ENCODE results near the gene LRP5. TPM values are rescaled to one million over a fixed set of nuclear protein-coding genes. Genes with fewer than 3 reads are reported as not detected.

Gene LRP5
- total RNA-seq, 1 donor from 2014 or later = 42.5 TPM

GRCh38 chr11:68362801-68363379 lies 50.5 kb downstream of the LRP5 start:
- no peaks in the 10 kb centered on the region for H3K27me3 ChIP-seq
- H3K27ac ChIP-seq = no peak overlapping the region
- TF ChIP-seq POLR2A (IDR thresholded peaks at IDR 0.05) (no peak), CTCF (IDR thresholded peaks at IDR 0.05) (no peak), POLR2AphosphoS5 (IDR thresholded peaks at IDR 0.05; ENCODE audit: insufficient read depth in 1 of 2, low read depth in 1 of 2) (no peak)
- no peaks in the 10 kb centered on the region for H3K4me1 ChIP-seq
- no peak for DNase-seq (ENCODE audit: extremely low spot score in 2 of 2)
- intact Hi-C loops (cut with DNase I) = no loop called here
- H3K9me3 ChIP-seq = no peaks in the 10 kb centered on the region
- peaks cover 0 to 19% of the 10 kb centered on the region in 2 donors for H3K36me3 ChIP-seq
- no peak overlapping the region for H3K4me3 ChIP-seq

- Histone ChIP-seq H3K4me3 (no peak overlapping the region), H3K27me3 (no peaks in the 10 kb centered on the region), H3K9me3 (no peaks in the 10 kb centered on the region), H3K36me3 (peaks cover 0 to 10% of the 10 kb centered on the region in 2 donors), H3K4me1 (no peaks in the 10 kb centered on the region), H3K27ac (no peak overlapping the region)
- DNase-seq (ENCODE audit: extremely low spot score in 2 of 2) = no peak
- intact Hi-C loops (cut with DNase I) = no loop called here
- TF ChIP-seq CTCF (IDR thresholded peaks at IDR 0.05) (no peak), POLR2A (IDR thresholded peaks at IDR 0.05) (no peak), POLR2AphosphoS5 (IDR thresholded peaks at IDR 0.05; ENCODE audit: insufficient read depth in 1 of 2, low read depth in 1 of 2) (no peak)
Observed at GRCh38 chr11:68363776-68364175, 51.4 kb downstream of the LRP5 start.

GRCh38 chr11:68364581-68364980 lies 52.2 kb downstream of the LRP5 start:
- TF ChIP-seq POLR2AphosphoS5 (IDR thresholded peaks at IDR 0.05; ENCODE audit: insufficient read depth in 1 of 2, low read depth in 1 of 2) = no peak
- no peak for TF ChIP-seq POLR2A (IDR thresholded peaks at IDR 0.05)
- no peak for TF ChIP-seq CTCF (IDR thresholded peaks at IDR 0.05)
- no peak for DNase-seq (ENCODE audit: extremely low spot score in 2 of 2)
- Histone ChIP-seq H3K4me3 (no peak overlapping the region), H3K9me3 (no peaks in the 10 kb centered on the region), H3K27me3 (no peaks in the 10 kb centered on the region), H3K36me3 (peaks cover 0 to 5% of the 10 kb centered on the region in 2 donors), H3K4me1 (no peaks in the 10 kb centered on the region), H3K27ac (no peak overlapping the region)
- intact Hi-C loops (cut with DNase I) = no loop called here

GRCh38 chr11:68365943-68366435 lies 53.6 kb downstream of the LRP5 start:
- no peaks in the 10 kb centered on the region for H3K27me3 ChIP-seq
- no peak for DNase-seq (ENCODE audit: extremely low spot score in 2 of 2)
- peaks cover 0 to 5% of the 10 kb centered on the region in 2 donors for H3K36me3 ChIP-seq
- intact Hi-C loops (cut with DNase I) = no loop called here
- H3K9me3 ChIP-seq = no peaks in the 10 kb centered on the region
- no peak overlapping the region for H3K4me3 ChIP-seq
- H3K4me1 ChIP-seq = peaks cover 12% of the 10 kb centered on the region
- TF ChIP-seq CTCF (IDR thresholded peaks at IDR 0.05) = no peak
- TF ChIP-seq POLR2A (IDR thresholded peaks at IDR 0.05) = no peak
- TF ChIP-seq POLR2AphosphoS5 (IDR thresholded peaks at IDR 0.05; ENCODE audit: insufficient read depth in 1 of 2, low read depth in 1 of 2) = no peak
- no peak overlapping the region for H3K27ac ChIP-seq

- intact Hi-C loops (cut with DNase I) = no loop called here
- DNase-seq (ENCODE audit: extremely low spot score in 2 of 2) = no peak
Observed at GRCh38 chr11:68367252-68367651, 54.9 kb downstream of the LRP5 start.

More at GRCh38 chr11:68367252-68367651, 54.9 kb downstream of the LRP5 start:
- H3K4me1 ChIP-seq = peaks cover 25% of the 10 kb centered on the region
- H3K27ac ChIP-seq = no peak overlapping the region
- no peaks in the 10 kb centered on the region for H3K9me3 ChIP-seq
- H3K4me3 ChIP-seq = no peak overlapping the region
- peaks cover 0 to 5% of the 10 kb centered on the region in 2 donors for H3K36me3 ChIP-seq
- TF ChIP-seq POLR2A (IDR thresholded peaks at IDR 0.05) (no peak), POLR2AphosphoS5 (IDR thresholded peaks at IDR 0.05; ENCODE audit: insufficient read depth in 1 of 2, low read depth in 1 of 2) (no peak)
- no peaks in the 10 kb centered on the region for H3K27me3 ChIP-seq

Data from vagina (tissue), 2 donors.